Measurements from ENCODE around the gene PGK1. TPM values are rescaled to one million over a fixed set of nuclear protein-coding genes. Genes with fewer than 3 reads are reported as not detected.

The PGK1 gene
- total RNA-seq, 1 experiment from 2014 or later = 492 TPM

- DNase-seq (ENCODE audit: low read depth, low spot score) (no peak), ATAC-seq (no peak)
- no peaks in the 10 kb centered on the region for H3K9me2 ChIP-seq (ENCODE audit: insufficient read depth)
- RAD21 ChIA-PET (ENCODE audit: low non-redundant PET in 1 of 2, low total read pairs in 2 of 2, uncharacterized antibody in 2 of 2, unreplicated experiment in 2 of 2) = no interaction called here
- no peak overlapping the region for H3K9ac ChIP-seq (ENCODE audit: low read length)
- no peaks in the 10 kb centered on the region for H3K4me1 ChIP-seq (ENCODE audit: control insufficient read depth in 1 of 2, insufficient read depth in 2 of 2, low read length in 2 of 2)
- H3K4me2 ChIP-seq (ENCODE audit: low read length) = no peak overlapping the region
- H3K27ac ChIP-seq (ENCODE audit: low read depth, low read length) = no peak overlapping the region
- TF ChIP-seq, protein P1, sequence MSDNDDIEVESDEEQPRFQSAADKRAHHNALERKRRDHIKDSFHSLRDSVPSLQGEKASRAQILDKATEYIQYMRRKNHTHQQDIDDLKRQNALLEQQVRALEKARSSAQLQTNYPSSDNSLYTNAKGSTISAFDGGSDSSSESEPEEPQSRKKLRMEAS (IDR thresholded peaks at IDR 0.05) = no peak
- TF ChIP-seq YY1 (IDR thresholded peaks at IDR 0.05; ENCODE audit: extremely low read depth, insufficient replicate concordance, low read depth, low read length) (no peak), EZH2 (IDR thresholded peaks at IDR 0.05) (no peak), ZFX (IDR thresholded peaks at IDR 0.05) (no peak), POLR2A (IDR thresholded peaks at IDR 0.05; ENCODE audit: borderline replicate concordance, extremely low read depth, insufficient read depth, insufficient read length) (no peak), FOSL1 (IDR thresholded peaks at IDR 0.05; ENCODE audit: low read depth) (no peak), JUND (IDR thresholded peaks at IDR 0.05) (no peak), CEBPB (IDR thresholded peaks at IDR 0.05; ENCODE audit: low read depth) (no peak), EZH2phosphoT487 (IDR thresholded peaks at IDR 0.05; ENCODE audit: borderline replicate concordance) (no peak), CBX3 (IDR thresholded peaks at IDR 0.05; ENCODE audit: low read depth) (no peak), POLR2AphosphoS5 (IDR thresholded peaks at IDR 0.05; ENCODE audit: low read depth, low read length) (no peak), SIN3A (IDR thresholded peaks at IDR 0.05; ENCODE audit: low read depth) (no peak), SRF (IDR thresholded peaks at IDR 0.05; ENCODE audit: low read depth) (no peak), RAD21 (IDR thresholded peaks at IDR 0.05; ENCODE audit: low read depth) (no peak)
- TF ChIP-seq, protein P2, sequence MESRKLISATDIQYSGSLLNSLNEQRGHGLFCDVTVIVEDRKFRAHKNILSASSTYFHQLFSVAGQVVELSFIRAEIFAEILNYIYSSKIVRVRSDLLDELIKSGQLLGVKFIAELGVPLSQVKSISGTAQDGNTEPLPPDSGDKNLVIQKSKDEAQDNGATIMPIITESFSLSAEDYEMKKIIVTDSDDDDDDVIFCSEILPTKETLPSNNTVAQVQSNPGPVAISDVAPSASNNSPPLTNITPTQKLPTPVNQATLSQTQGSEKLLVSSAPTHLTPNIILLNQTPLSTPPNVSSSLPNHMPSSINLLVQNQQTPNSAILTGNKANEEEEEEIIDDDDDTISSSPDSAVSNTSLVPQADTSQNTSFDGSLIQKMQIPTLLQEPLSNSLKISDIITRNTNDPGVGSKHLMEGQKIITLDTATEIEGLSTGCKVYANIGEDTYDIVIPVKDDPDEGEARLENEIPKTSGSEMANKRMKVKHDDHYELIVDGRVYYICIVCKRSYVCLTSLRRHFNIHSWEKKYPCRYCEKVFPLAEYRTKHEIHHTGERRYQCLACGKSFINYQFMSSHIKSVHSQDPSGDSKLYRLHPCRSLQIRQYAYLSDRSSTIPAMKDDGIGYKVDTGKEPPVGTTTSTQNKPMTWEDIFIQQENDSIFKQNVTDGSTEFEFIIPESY (IDR thresholded peaks at IDR 0.05; ENCODE audit: extremely low read depth, insufficient replicate concordance, low read length) = no peak
- TF ChIP-seq, protein P3, sequence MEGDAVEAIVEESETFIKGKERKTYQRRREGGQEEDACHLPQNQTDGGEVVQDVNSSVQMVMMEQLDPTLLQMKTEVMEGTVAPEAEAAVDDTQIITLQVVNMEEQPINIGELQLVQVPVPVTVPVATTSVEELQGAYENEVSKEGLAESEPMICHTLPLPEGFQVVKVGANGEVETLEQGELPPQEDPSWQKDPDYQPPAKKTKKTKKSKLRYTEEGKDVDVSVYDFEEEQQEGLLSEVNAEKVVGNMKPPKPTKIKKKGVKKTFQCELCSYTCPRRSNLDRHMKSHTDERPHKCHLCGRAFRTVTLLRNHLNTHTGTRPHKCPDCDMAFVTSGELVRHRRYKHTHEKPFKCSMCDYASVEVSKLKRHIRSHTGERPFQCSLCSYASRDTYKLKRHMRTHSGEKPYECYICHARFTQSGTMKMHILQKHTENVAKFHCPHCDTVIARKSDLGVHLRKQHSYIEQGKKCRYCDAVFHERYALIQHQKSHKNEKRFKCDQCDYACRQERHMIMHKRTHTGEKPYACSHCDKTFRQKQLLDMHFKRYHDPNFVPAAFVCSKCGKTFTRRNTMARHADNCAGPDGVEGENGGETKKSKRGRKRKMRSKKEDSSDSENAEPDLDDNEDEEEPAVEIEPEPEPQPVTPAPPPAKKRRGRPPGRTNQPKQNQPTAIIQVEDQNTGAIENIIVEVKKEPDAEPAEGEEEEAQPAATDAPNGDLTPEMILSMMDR (IDR thresholded peaks at IDR 0.05 in 2 of 3, conservative IDR thresholded peaks at IDR 0.05 in 1 of 3; ENCODE audit: borderline replicate concordance in 1 of 3, insufficient read depth in 1 of 3, low read depth in 2 of 3, low read length in 2 of 3) = no peak
- H3K4me3 ChIP-seq (replicated peaks in 1 of 2; ENCODE audit: low read depth in 1 of 2, low read length in 2 of 2) = no peak overlapping the region
- H3K9me3 ChIP-seq (ENCODE audit: control insufficient read depth in 1 of 2, insufficient read depth in 1 of 2, low read depth in 1 of 2, low read length in 2 of 2) = no peaks in the 10 kb centered on the region
- peaks cover 98% of the 10 kb centered on the region for H3K79me2 ChIP-seq (ENCODE audit: insufficient read depth, low read length)
- H4K20me1 ChIP-seq (ENCODE audit: insufficient read depth) = peaks cover 16% of the 10 kb centered on the region; the same call in 1 of the 2 replicates
- CTCF ChIA-PET = no interaction called here
- peaks cover 46 to 50% of the 10 kb centered on the region in 2 experiments for H3K36me3 ChIP-seq (ENCODE audit: control insufficient read depth in 1 of 2, insufficient read depth in 2 of 2, low read length in 2 of 2)
- no peaks in the 10 kb centered on the region for H3K27me3 ChIP-seq (ENCODE audit: insufficient read depth, low read length)
- no TSS peak for BruUV-seq (replicated peaks)
- POLR2A ChIA-PET = no interaction called here
- H2AFZ ChIP-seq (ENCODE audit: low read depth, low read length, poor library complexity, severe bottlenecking) = no peak overlapping the region
- intact Hi-C loops (cut with micrococcal nuclease) = no loop called here
Measured at GRCh38 chrX:78116766-78117165, 12.7 kb downstream of the PGK1 start.
